GM19023 (cell line): Measurements from ENCODE around the gene PLPP3.
A peak's percentile ranks its signal among the peaks of the same experiment; 100 is the strongest.

Source experiments
- ATAC-seq: cut with Tn5 transposase; IDR thresholded peaks from one replicate; pipeline ENCODE4 v1.9.1; 2021; ENCODE audit warnings: mild to moderate bottlenecking, moderate library complexity; ENCODE audit not compliant: unreplicated experiment

PLPP3 gene

DNA sequence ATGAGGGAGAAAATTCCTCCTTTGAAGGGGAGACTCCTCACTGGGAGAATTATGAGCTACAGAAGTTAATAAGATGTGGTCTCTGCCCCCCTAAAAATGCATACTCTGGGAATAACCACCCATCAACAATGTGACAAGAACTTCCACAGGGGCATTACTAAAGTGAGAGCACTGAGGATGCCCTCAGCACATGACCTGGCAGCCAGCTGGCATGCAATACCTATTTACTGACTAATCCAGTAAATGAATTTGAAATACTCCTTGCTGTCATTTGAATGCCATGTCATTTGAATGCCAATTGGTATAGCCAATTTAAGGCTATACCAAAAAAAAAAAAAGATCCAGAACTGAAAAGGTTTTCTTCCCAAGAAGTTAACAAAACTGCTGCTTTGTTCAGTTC lies 30.8 kb downstream of the PLPP3 start:
- no peak for ATAC-seq

GRCh38 chr1:56547977-56548376 lies 31.4 kb downstream of the PLPP3 start:
- no peak for ATAC-seq

DNA sequence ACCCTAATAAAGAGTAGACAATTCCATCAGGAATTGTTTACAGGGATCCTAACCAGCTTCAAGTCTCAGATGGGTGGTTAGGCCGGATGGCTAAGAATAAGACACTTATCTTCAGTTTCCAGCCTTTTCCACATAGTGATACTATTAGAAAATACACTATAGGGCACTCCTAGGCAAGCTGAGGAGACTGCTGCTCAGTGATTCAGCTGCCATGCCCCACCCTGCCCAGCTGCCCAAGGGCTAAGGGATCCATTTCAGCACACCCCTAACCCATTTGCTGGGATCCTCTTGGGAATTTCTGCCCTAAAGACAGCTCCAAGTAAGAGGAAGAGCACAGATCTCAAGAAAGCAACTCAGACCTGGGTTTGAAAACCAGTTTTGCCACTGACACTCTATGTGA lies 31.9 kb downstream of the PLPP3 start:
- no peak for ATAC-seq

DNA sequence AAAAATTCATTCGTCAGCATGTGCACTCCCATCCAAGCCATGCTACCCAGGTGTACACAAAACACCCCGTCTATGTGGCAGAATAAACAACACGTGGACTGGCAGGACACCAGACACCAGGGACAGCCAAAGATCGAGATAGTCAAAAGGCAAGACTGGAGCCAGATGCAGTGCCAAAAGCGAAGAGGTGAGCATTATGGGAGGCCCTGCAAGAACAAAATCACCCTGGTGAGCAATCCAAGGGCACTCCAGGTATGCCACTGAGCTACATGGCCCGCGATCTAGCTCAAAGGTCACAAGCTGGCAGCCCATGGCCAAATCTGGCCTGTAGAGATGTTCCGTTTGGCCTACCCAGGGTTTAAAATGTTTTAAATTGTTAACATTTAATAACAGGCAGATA lies 33.7 kb downstream of the PLPP3 start:
- ATAC-seq: no peak

GRCh38 chr1:56543783-56544612 lies 35.4 kb downstream of the PLPP3 start:
- no peak for ATAC-seq

- no peak for ATAC-seq
Observed at GRCh38 chr1:56542651-56543050, 36.7 kb downstream of the PLPP3 start.

DNA sequence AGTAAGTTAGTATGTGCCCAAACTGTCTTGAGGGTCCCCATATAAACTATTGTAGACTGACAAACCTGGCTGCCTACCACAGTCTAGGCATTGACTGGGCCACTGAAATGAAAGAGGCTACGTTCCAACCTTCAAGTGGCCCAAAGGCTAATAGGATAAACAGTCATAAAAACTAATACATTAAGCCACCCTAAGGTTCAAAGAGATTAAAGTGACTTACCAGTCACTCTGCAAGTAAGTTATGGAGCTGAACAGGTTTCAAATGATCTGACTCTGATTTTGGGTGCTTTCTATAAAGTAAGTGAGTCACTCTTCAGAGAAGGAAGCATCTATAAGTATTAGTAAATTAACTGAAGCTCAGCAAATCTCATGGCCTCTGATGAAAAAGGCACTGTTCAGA lies 38.0 kb downstream of the PLPP3 start:
- ATAC-seq: no peak

DNA sequence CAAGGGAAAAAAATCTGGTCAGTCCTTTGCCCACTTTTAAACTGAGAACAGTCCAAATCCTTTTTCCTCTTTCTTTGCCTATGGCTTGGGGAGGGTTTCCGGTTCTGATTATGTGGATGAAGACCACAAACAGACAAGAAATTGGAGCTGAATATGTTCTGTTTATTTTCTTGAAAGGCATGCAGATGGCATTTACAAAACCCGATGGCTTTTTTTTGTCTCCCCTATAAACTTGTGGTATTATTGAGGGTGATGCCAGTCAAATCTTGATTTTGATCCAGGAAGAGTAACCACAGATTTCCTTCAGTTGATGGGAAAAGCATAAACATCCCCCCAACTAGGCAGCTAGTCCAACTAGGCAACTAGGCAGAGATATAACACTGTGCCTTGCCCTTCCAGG lies 38.9 kb downstream of the PLPP3 start:
- ATAC-seq: no peak

GRCh38 chr1:56539520-56539931 lies 39.8 kb downstream of the PLPP3 start:
- no peak for ATAC-seq

- no peak for ATAC-seq
Observed at GRCh38 chr1:56538532-56538931, 40.8 kb downstream of the PLPP3 start.

DNA sequence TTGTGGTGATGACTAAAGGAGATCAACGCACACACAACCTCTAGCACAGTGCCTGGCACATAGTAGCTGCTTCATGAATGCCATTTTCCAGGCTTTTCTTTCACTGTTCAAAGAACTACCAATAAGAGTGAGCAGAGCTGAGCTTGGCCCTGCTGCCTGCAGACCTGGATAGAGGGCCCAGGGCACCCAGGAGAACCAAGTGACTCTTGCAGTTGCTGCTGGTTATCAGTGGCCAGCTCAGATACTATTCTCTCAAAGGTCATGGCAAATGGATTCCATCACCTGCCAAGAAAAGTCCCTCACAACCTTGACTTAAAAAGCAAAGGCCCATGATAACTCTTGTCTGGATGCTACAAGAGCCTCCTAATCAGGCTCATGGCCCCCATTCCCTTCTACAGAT lies 41.7 kb downstream of the PLPP3 start:
- no peak for ATAC-seq

DNA sequence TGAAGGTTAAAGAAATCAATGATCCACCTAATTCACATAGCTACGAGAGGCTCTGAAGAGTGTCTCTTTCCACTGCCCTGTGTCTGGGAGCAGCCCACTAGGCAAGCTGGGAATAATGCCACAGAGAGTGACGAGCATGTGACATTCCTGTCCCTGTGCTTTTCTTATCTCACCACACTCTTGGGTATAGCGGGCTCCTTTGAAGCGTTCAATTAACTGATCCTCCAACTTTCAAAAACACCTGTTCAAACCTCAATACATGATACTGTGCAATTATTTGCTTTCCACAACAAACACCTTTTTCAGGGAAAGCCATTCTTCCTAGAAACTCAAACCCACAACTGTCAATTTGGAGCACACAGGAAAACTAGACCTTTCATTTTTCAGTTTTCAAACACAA lies 43.4 kb downstream of the PLPP3 start:
- ATAC-seq: no peak

- no peak for ATAC-seq
Observed at GRCh38 chr1:56535362-56535761, 44.0 kb downstream of the PLPP3 start.

GRCh38 chr1:56534130-56534651 lies 45.2 kb downstream of the PLPP3 start:
- no peak for ATAC-seq

DNA sequence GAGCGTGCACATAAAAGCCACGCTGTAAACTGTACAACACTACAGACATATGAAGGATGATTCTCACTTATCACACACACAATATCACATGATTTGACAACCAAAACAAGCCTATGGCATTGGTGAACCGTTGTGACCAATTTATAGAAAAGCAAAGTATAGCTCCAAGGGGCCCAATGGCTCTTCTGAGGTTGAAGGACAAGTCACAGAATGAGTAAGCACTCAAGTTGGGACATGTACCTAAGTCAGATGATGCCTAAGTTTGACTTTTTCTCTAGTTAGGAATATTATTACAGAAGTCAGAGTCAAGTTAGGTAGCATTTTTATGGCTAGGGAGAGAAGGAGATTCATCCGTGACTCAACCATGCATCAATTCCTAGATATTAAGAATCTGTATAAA lies 45.7 kb downstream of the PLPP3 start:
- ATAC-seq: no peak

DNA sequence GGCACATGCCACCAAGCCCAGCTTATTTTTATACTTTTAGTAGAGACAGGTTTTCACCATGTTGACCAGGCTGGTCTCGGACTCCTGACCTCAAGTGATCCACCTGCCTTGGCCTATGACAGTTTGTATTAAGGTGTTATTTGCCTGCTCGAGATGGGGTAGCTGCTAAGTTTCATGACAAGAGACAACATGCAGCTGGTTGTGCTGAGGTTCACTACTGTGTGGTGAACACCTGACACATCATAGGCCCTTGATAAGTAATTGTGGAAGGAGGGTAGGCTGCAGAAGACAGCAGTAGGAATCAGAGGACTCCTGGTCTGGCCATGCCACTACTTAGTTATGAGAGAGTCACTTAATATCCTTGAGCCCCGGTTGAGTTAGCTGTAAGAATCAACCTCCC lies 46.2 kb downstream of the PLPP3 start:
- ATAC-seq: no peak

GRCh38 chr1:56532350-56532683 lies 47.0 kb downstream of the PLPP3 start:
- ATAC-seq: no peak

DNA sequence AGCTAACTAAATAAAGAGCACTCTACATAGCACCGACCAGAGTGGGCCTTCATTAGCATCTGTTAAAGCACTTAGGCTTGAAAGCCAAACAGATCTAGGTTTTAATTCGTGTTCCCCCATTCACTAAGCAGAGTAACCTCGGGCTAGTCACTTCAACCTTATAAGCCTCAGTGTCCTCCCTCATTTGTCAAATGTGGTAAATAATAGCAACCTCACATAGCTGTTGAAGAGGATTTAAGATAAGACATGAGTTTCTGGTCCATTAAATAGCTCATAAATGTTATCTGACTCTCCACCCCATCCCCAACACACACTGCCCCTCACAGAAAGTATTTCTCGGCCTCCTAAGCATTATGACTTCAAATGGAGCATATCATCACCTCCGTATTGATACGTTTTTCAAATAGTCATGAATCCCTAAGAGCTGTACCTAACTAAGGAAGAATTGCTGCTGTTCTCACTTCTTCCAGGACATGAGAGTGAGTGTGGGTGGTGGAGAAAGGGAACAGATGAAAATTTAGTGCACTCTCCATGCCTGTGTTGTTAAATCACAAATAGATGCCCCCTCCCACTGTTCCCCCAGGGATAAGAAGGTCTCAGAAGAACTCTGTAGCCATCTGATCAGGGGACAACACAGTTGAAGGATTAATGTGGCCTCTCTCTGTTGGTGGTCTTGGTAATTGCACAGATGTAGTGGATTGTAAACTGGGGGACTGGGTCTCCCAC lies 47.6 kb downstream of the PLPP3 start:
- no peak for ATAC-seq

- no peak for ATAC-seq
Observed at GRCh38 chr1:56529801-56530200, 49.6 kb downstream of the PLPP3 start.

GRCh38 chr1:56527548-56528302 lies 51.6 kb downstream of the PLPP3 start:
- no peak for ATAC-seq

- ATAC-seq: peak; percentile 47
Observed at GRCh38 chr1:56526571-56527174, 52.7 kb downstream of the PLPP3 start.
